ENCODE results near the gene PSMD14. TPM values are rescaled to one million over a fixed set of nuclear protein-coding genes. Genes with fewer than 3 reads are reported as not detected.
"Not testable (repeated sequence)": the region's sequence is repeated elsewhere in the genome, so short reads cannot be mapped to it uniquely, and the experiment has no call there.

The PSMD14 gene
- total RNA-seq, 1 experiment from 2014 or later = 176 TPM

DNA sequence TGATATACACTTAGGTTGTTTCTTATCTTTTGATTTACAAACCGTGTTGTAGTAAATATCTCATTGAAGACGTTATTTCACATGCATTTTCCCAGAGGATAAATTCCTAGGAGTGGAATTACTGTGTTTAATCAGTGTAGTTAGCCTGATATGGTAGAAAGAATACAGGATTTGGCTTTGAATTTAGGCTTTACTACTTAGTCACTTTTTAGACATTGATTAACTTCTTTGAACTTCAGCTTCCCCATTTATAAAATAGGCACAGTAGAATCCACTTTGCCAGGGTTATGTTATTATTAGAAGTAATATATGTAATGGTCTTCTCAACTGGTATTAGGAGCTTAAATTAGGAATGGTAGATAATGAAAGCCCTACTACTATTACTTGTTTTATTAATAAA is 27.4 kb downstream of the PSMD14 start:
- no peak for DNase-seq (ENCODE audit: low read depth)

- no peak for DNase-seq (ENCODE audit: low read depth)
Observed at GRCh38 chr2:161337247-161337646, 29.0 kb downstream of the PSMD14 start.

DNA sequence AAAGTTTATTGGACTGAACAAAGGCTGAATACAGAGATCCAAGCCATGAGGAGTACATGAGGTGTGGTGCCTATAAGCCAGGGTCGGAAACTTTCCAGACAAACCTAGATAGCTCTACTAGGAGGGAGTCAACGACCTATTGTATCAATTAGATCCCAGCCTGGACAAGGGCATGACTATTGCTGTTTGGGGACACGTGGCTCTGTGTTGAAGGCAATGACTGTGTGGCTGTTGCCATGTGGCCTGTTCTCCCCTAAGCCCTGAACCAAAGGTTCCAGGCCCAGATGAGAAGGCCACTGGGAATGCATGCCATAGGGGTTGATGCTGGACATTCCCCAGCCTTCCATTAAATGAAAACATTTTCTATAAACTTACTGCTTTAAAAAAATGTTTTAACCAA is 31.3 kb downstream of the PSMD14 start:
- DNase-seq (ENCODE audit: low read depth) = not testable (repeated sequence)

GRCh38 chr2:161340930-161341413 is 32.7 kb downstream of the PSMD14 start:
- not testable (repeated sequence) for DNase-seq (ENCODE audit: low read depth)

GRCh38 chr2:161343235-161343634 is 35.0 kb downstream of the PSMD14 start:
- no peak for DNase-seq (ENCODE audit: low read depth)

- DNase-seq (ENCODE audit: low read depth) = no peak
Observed at GRCh38 chr2:161344692-161345091, 36.5 kb downstream of the PSMD14 start.

DNA sequence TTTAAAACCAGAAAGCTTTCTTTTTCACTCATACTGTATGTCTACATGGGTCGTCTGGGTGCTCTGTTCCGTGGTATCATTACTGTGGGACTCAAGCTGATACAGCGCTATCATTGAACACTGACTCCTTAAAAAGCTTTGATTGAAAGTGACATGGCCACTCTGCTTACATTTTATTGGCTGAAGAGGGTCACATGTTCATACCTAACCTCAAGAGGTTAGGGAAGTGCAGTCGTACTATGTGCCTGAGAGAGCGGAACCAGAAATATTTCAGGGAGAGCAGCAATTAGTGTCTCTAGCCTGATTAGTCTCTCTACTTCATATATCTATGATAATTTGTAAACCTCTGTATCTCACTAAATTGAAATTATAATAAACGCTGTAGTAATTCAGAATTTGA is 43.5 kb downstream of the PSMD14 start:
- no peak for DNase-seq (ENCODE audit: low read depth)

- no peak for DNase-seq (ENCODE audit: low read depth)
Observed at GRCh38 chr2:161352719-161353118, 44.5 kb downstream of the PSMD14 start.

GRCh38 chr2:161353543-161353942 is 45.3 kb downstream of the PSMD14 start:
- DNase-seq (ENCODE audit: low read depth) = no peak

GRCh38 chr2:161354106-161354505 is 45.9 kb downstream of the PSMD14 start:
- DNase-seq (ENCODE audit: low read depth) = no peak

DNA sequence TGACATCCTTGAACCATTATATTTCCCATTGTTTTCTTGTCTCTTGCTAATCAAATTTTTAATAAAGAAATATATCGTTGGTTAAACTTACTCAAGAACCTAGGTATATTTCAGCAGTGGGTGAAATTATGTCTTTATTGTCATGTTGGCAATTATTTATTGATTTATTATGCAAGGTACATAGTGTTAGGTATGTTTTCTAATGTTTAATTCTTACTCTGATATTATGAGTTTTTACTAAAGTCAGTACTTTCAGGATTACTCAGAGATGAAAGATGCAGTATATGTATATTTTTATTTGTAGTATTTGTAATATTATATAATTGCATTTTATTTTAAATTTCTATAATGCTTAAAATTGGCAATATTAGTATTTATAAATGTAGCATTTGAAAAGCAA is 46.9 kb downstream of the PSMD14 start:
- no peak for DNase-seq (ENCODE audit: low read depth)

- no peak for DNase-seq (ENCODE audit: low read depth)
Observed at GRCh38 chr2:161355983-161356382, 47.8 kb downstream of the PSMD14 start.

GRCh38 chr2:161357097-161357496 is 48.9 kb downstream of the PSMD14 start:
- DNase-seq (ENCODE audit: low read depth) = no peak

GRCh38 chr2:161358838-161359237 is 50.6 kb downstream of the PSMD14 start:
- DNase-seq (ENCODE audit: low read depth) = no peak

- DNase-seq (ENCODE audit: low read depth) = peak; percentile 49
Observed at GRCh38 chr2:161360095-161360654, 52.0 kb downstream of the PSMD14 start.

- no peak for DNase-seq (ENCODE audit: low read depth)
Observed at GRCh38 chr2:161362568-161363166, 54.4 kb downstream of the PSMD14 start.

- DNase-seq (ENCODE audit: low read depth) = no peak
Observed at GRCh38 chr2:161367675-161368074, 59.5 kb downstream of the PSMD14 start.

DNA sequence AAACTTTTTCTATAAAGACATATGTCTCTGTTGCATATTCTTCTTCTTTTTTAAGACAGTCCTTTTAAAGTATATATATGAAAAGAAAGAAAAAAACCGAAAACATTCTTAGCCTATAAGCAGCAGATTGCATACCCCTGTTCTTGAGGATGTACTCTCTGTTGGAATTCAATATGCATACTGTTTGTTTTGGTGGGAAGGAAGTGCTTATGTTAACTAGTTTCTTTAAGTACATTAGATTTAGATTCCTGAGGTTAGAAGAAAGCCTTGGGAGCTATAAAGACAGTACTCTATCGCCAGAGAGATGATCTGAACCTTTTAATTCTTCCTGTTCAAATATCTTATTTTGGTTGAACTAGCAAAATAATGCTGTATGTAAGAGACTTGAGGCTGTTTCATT is 61.1 kb downstream of the PSMD14 start:
- no peak for DNase-seq (ENCODE audit: low read depth)

DNA sequence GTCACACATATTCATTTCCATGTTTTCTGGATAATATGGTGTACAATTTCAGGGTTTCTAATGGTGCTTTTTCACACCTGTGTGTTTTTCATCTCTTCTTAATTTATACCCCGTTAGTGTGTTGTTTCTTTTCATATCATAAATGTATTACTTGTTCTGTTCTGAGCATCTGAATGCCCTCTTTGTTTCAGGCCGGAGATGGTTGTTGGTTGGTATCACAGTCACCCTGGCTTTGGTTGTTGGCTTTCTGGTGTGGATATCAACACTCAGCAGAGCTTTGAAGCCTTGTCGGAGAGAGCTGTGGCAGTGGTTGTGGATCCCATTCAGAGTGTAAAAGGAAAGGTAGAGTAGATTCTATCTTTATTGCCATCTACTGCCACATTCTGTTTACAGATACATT is 62.8 kb downstream of the PSMD14 start:
- DNase-seq (ENCODE audit: low read depth) = no peak

DNA sequence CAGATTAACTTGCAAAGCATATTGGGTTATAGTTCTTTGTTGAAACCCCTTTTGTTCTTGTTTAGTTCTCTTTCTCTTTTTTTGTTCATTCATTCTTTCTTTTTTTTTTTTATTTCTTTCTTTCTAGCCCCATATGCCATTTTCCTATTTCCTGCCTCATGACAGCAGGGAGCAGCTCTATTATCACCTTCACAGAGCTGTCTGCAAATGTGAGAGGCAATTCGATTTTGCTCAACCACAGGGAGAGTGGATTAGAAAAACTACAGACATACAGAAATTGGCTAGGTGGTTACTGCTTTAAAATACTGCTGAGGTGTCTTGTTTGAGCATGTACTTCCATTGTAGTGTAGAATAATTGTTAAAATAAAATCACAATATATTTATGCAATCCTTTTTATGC is 63.6 kb downstream of the PSMD14 start:
- DNase-seq (ENCODE audit: low read depth) = no peak

DNA sequence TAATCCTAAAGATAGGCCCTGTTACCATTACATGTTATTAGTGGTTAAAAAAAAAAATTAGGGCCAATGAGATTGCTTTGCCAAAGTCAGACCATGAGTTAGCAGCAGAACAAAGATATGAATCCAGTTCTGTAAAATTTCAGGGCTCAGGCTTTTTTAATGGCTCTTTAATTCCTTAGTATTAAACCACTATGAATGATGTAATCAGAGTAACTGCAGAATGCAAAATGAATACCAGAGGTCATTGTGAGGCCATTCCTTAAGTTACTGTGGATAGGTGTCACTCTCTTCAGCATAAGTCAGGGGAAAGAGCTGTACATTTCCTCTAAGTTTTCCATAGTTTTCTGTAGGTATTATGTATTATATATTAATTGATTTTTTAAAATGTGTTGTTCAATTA is 65.7 kb downstream of the PSMD14 start:
- DNase-seq (ENCODE audit: low read depth) = no peak

- DNase-seq (ENCODE audit: low read depth) = no peak
Observed at GRCh38 chr2:161374446-161374845, 66.2 kb downstream of the PSMD14 start.

DNA sequence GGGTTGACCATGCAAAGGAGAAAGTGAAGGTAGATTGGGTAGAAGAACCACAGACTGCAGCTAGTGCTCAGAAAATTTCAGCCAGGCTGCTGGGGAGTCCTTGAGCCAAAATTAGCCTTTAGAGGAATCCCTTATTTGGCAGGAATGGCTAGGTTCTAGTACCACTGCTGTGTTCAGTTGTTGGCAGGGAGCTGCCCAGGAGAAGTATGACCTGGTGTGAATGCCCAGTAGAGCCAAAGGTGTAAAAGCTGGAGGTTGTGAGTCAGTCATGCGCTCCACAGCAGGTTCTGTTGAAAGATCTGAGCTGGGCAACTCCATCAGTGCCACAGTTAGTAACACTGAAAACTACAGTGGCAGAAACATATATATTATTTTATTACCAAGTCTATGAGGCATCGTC is 71.5 kb downstream of the PSMD14 start:
- no peak for DNase-seq (ENCODE audit: low read depth)

DNA sequence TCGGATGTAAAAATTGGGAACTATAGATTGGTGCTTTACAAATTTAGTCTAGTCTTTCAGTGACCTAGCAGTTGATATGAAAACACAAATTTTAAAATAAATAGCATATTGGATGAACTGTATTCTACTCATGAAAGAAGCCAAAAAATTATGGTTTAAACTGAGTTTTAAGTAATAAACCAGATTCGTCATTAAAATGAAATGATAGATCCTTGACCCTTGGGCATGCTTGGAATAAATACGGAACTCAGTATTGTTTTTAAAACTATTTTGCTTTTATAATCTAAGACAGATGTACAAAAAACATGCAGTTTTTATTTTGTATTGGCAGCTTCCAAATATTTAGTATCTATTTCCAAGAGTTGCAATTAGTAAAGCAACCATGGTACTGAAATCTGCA is 73.3 kb downstream of the PSMD14 start:
- no peak for DNase-seq (ENCODE audit: low read depth)
